Neural cell (in vitro differentiated cells): ENCODE measurements around the gene TTC13. TPM values are rescaled to one million over a fixed set of nuclear protein-coding genes. Genes with fewer than 3 reads are reported as not detected.

Experiments
- H2AFZ ChIP-seq: fragments of 200-600, 300-800 bp; sonication (generic), shearing (Covaris generic); 2 replicates; pipeline ENCODE4 v1.6.0; 2014; ENCODE audit warnings: low read depth, mild to moderate bottlenecking, antibody characterized with exemption, low read length, moderate library complexity
- H3F3A ChIP-seq: fragments of 200-600 bp; shearing (Covaris generic); 2 replicates; pipeline ENCODE4 v1.6.1; 2016; ENCODE audit warnings: mild to moderate bottlenecking, moderate library complexity, mixed read lengths, antibody characterized with exemption, low read length; ENCODE audit not compliant: insufficient read depth, poor library complexity, severe bottlenecking
- H3K27ac ChIP-seq: fragments of 200-600, 300-800 bp; sonication (generic), shearing (Covaris generic); 2 replicates; pipeline ENCODE4 v1.5.1; 2014; ENCODE audit warnings: mild to moderate bottlenecking, low read length, moderate library complexity
- H3K27me3 ChIP-seq: fragments of 300-800, 200-600 bp; sonication (generic), shearing (Covaris generic); 2 replicates; pipeline ENCODE4 v1.6.0; 2014; ENCODE audit warnings: mild to moderate bottlenecking, low read depth, low read length, moderate library complexity; ENCODE audit not compliant: insufficient read depth
- H3K36me3 ChIP-seq: fragments of 300-800, 200-600 bp; sonication (generic), shearing (Covaris generic); 2 replicates; pipeline ENCODE4 v1.5.1; 2014; ENCODE audit warnings: mild to moderate bottlenecking, antibody characterized with exemption, low read length, moderate library complexity; ENCODE audit not compliant: insufficient read depth
- H3K4me2 ChIP-seq: fragments of 300-800, 200-600 bp; sonication (generic), shearing (Covaris generic); 2 replicates; pipeline ENCODE4 v1.6.0; 2014; ENCODE audit warnings: mild to moderate bottlenecking, low read length
- H3K4me3 ChIP-seq: fragments of 300-800, 200-600 bp; sonication (generic), shearing (Covaris generic); 2 replicates; pipeline ENCODE4 v1.5.1; 2014; ENCODE audit warnings: mild to moderate bottlenecking, low read length, moderate library complexity
- H3K79me2 ChIP-seq: fragments of 200-600 bp; shearing (Covaris generic); replicated peaks from 2 replicates; pipeline ENCODE4 v1.6.0; 2014; ENCODE audit warnings: mild to moderate bottlenecking, low read length, moderate library complexity; ENCODE audit not compliant: insufficient read depth
- H3K9ac ChIP-seq: fragments of 300-800, 200-600 bp; sonication (generic), shearing (Covaris generic); 2 replicates; pipeline ENCODE4 v1.6.1; 2016; ENCODE audit warnings: mild to moderate bottlenecking, low read length, mixed read lengths
- H3K9me2 ChIP-seq: fragments of 200-600 bp; shearing (Covaris generic); 2 replicates; pipeline ENCODE4 v1.6.1; 2016; ENCODE audit warnings: mild to moderate bottlenecking, low read length, mixed read lengths; ENCODE audit not compliant: insufficient read depth
- H3K9me3 ChIP-seq: fragments of 200-600, 300-800 bp; sonication (generic), shearing (Covaris generic); 2 replicates; pipeline ENCODE4 v1.6.1; 2016; ENCODE audit warnings: mild to moderate bottlenecking, mixed run types, low read length, moderate library complexity, mixed read lengths
- H4K20me1 ChIP-seq: fragments of 200-600 bp; shearing (Covaris generic); 2 replicates; pipeline ENCODE4 v1.6.1; 2016; ENCODE audit warnings: mild to moderate bottlenecking, mixed run types; ENCODE audit not compliant: insufficient read depth
- EP300 ChIP-seq: fragments of 450-650 bp; conservative IDR thresholded peaks from 2 replicates; pipeline ENCODE4 v1.6.1; 2014; ENCODE audit warnings: antibody characterized with exemption, mild to moderate bottlenecking, moderate library complexity; ENCODE audit not compliant: poor library complexity, severe bottlenecking
- EZH2 ChIP-seq: fragments of 200-600, 300-800 bp; shearing (Covaris generic), sonication (generic); IDR thresholded peaks from 2 replicates; pipeline ENCODE4 v1.6.1; 2014; ENCODE audit warnings: antibody characterized with exemption, low read length, borderline replicate concordance, mild to moderate bottlenecking; ENCODE audit not compliant: insufficient read depth, poor library complexity, severe bottlenecking
- MXI1 ChIP-seq: fragments of 450-650 bp; conservative IDR thresholded peaks from 2 replicates; pipeline ENCODE4 v1.6.1; 2014; ENCODE audit warnings: antibody characterized with exemption, mild to moderate bottlenecking; ENCODE audit not compliant: poor library complexity, severe bottlenecking
- POLR2AphosphoS5 ChIP-seq: IDR thresholded peaks from 2 replicates; pipeline ENCODE4 v1.6.1; 2012
- RAD21 ChIP-seq: fragments of 450-650 bp; conservative IDR thresholded peaks from 2 replicates; pipeline ENCODE4 v1.6.1; 2014; ENCODE audit warnings: antibody characterized with exemption, mild to moderate bottlenecking, moderate library complexity
- SMC3 ChIP-seq: fragments of 450-650 bp; conservative IDR thresholded peaks from 2 replicates; pipeline ENCODE4 v1.6.1; 2014; ENCODE audit warnings: antibody characterized with exemption, mild to moderate bottlenecking, moderate library complexity; ENCODE audit not compliant: poor library complexity
- TAF1 ChIP-seq: IDR thresholded peaks from 2 replicates; pipeline ENCODE4 v1.6.1; 2012; ENCODE audit warnings: low read depth
- polyA plus RNA-seq: library from polyadenylated mRNA; depleted of rRNA; stranded (reverse); fragments of >200 nt; gene quantifications from 2 replicates; pipeline ENCODE4 v1.2.3, GENCODE V29; 2014
- TF ChIP-seq, protein P1 (sequence below): IDR thresholded peaks from 2 replicates; pipeline ENCODE4 v1.6.1; 2012; ENCODE audit warnings: borderline replicate concordance
- TF ChIP-seq, protein P2 (sequence below): fragments of 450-650 bp; IDR thresholded peaks from 2 replicates; pipeline ENCODE4 v1.5.1; 2014; ENCODE audit warnings: antibody characterized with exemption, mild to moderate bottlenecking, moderate library complexity; ENCODE audit not compliant: poor library complexity, severe bottlenecking

The TTC13 gene
- polyA plus RNA-seq, 1 donor from 2014 or later, result 33.8 TPM

DNA sequence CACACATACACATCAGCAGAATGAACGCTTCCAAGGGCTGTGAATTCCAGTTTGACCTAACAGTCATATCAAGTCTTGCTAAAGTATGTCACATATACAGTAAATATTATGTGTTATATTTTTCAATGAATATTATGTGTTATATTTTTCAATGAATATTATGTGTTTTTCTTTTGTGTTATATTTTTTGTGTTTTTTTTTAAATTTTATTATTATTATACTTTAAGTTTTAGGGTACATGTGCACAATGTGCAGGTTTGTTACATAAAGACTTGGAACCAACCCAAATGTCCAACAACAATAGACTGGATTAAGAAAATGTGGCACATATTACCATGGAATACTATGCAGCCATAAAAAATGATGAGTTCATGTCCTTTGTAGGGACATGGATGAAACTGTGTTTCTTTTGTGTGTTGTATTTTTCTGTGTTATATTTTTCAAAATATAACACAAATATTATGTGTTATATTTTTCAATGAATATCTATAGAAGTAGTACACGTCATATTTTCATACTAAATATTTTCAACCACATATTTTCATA, 35.5 kb downstream of the TTC13 start:
- Histone ChIP-seq H3K27me3 (no peaks in the 10 kb centered on the region), H3K9ac (no peak overlapping the region), H3K4me3 (no peak overlapping the region), H3K36me3 (no peaks in the 10 kb centered on the region), H3K9me3 (no peaks in the 10 kb centered on the region), H3K27ac (no peak overlapping the region), H3K9me2 (no peaks in the 10 kb centered on the region), H2AFZ (no peak overlapping the region), H3K4me2 (no peak overlapping the region), H3F3A (no peaks in the 10 kb centered on the region), H4K20me1 (no peaks in the 10 kb centered on the region), H3K79me2 (no peaks in the 10 kb centered on the region)
- TF ChIP-seq EZH2 (no peak), POLR2AphosphoS5 (no peak), MXI1 (no peak), EP300 (no peak), SMC3 (no peak)
- TF ChIP-seq, protein P1, sequence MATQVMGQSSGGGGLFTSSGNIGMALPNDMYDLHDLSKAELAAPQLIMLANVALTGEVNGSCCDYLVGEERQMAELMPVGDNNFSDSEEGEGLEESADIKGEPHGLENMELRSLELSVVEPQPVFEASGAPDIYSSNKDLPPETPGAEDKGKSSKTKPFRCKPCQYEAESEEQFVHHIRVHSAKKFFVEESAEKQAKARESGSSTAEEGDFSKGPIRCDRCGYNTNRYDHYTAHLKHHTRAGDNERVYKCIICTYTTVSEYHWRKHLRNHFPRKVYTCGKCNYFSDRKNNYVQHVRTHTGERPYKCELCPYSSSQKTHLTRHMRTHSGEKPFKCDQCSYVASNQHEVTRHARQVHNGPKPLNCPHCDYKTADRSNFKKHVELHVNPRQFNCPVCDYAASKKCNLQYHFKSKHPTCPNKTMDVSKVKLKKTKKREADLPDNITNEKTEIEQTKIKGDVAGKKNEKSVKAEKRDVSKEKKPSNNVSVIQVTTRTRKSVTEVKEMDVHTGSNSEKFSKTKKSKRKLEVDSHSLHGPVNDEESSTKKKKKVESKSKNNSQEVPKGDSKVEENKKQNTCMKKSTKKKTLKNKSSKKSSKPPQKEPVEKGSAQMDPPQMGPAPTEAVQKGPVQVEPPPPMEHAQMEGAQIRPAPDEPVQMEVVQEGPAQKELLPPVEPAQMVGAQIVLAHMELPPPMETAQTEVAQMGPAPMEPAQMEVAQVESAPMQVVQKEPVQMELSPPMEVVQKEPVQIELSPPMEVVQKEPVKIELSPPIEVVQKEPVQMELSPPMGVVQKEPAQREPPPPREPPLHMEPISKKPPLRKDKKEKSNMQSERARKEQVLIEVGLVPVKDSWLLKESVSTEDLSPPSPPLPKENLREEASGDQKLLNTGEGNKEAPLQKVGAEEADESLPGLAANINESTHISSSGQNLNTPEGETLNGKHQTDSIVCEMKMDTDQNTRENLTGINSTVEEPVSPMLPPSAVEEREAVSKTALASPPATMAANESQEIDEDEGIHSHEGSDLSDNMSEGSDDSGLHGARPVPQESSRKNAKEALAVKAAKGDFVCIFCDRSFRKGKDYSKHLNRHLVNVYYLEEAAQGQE, result no peak
- TF ChIP-seq, protein P2, sequence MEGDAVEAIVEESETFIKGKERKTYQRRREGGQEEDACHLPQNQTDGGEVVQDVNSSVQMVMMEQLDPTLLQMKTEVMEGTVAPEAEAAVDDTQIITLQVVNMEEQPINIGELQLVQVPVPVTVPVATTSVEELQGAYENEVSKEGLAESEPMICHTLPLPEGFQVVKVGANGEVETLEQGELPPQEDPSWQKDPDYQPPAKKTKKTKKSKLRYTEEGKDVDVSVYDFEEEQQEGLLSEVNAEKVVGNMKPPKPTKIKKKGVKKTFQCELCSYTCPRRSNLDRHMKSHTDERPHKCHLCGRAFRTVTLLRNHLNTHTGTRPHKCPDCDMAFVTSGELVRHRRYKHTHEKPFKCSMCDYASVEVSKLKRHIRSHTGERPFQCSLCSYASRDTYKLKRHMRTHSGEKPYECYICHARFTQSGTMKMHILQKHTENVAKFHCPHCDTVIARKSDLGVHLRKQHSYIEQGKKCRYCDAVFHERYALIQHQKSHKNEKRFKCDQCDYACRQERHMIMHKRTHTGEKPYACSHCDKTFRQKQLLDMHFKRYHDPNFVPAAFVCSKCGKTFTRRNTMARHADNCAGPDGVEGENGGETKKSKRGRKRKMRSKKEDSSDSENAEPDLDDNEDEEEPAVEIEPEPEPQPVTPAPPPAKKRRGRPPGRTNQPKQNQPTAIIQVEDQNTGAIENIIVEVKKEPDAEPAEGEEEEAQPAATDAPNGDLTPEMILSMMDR, result no peak

DNA sequence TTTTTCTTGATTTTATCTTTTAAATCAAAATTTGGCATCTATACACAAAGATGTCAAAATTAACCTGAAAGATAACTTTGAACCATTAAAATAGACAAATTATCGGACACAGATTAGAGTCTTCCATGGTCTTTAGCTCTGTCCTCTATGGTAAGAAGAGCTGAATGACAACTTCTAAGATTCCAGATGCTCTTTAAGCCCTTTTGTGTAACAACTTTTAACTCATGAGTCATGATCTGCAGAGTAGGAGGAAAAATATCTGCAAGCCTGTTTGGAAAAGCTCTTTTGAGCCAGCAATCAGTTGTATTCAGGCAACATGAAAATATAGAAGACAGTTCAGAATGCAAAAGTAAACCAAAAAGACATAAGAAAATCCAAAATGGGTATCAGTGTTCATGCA, 37.8 kb downstream of the TTC13 start:
- Histone ChIP-seq H3K9ac (no peak overlapping the region), H2AFZ (no peak overlapping the region), H3K4me3 (no peak overlapping the region), H3K9me2 (no peaks in the 10 kb centered on the region), H3K9me3 (no peaks in the 10 kb centered on the region), H3K27ac (no peak overlapping the region), H3K79me2 (no peaks in the 10 kb centered on the region), H3K27me3 (no peaks in the 10 kb centered on the region), H4K20me1 (no peaks in the 10 kb centered on the region), H3K4me2 (no peak overlapping the region), H3F3A (no peaks in the 10 kb centered on the region), H3K36me3 (no peaks in the 10 kb centered on the region)
- TF ChIP-seq RAD21, result no peak
- no peak for TF ChIP-seq EZH2
- TF ChIP-seq TAF1, result no peak
- TF ChIP-seq POLR2AphosphoS5, result no peak
- TF ChIP-seq, protein P1, result no peak
- no peak for TF ChIP-seq EP300
- TF ChIP-seq SMC3, result no peak
- TF ChIP-seq, protein P2, result no peak
- no peak for TF ChIP-seq MXI1
